IPS-NIHi7 (cell line): Measurements from ENCODE around the gene PPP1R26.

Source experiments
- DNase-seq: peaks from one replicate; pipeline ENCODE4 v3.0.0; 2012; ENCODE audit warnings: mixed read lengths; ENCODE audit errors: extremely low spot score

The PPP1R26 gene

DNA sequence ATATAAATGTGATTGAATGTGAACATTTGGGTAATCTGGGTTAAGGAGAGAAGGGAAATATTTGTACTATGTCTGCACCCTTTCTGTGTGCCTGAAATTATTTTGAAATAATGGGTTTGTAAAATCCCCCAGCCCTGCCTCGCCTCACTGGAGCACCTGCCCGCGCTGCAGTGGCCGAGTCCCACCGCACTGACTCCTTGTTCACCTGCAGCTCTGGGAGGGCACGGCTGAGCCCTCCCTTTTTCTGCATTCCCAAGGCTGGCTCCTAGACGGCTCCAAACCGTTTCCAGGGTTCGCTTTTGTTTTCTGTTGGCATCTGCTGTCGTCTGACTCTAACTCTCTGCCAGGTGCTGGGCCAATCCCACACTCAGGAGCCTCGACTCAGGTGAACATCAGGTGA, 17.6 kb upstream of the PPP1R26 start:
- no peak for DNase-seq

DNA sequence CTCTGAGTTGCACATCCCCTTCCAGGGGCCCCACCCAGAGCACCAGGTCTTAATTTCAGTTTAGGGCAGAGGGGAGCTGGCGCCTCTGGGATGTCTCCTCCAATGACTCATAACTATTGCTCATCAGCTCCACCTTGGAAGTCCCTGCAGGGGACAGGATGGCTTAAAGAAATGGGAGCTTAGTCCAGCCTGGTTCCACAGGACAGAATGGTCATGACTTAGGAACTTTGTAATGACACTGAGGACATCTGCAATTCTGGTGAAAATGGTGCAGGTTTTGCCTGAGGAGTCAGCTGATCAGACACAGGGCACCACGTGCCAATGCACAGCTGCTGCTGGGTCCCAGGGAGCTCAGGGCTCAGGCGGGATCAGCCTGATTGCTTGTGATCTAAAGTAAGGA, 16.4 kb upstream of the PPP1R26 start:
- DNase-seq = peak; percentile 40

DNA sequence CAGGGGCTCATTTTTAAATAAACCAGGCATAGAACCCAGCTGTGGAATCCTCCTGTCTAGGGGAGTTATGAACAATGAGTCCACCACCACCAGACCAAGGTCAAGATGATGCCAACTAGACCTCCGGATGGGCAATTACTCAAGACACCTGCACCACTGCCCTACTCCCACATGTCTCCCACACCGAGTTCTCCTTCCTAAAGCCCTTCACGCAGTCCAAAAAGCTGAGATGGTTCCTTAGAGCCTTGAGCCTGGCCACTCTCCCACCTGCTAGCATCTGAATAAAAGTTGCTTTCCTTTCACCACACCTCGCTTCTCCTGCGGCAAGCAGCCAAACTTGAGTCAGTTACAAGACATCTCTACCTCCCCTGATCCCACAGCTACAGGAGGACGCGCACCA, 15.4 kb upstream of the PPP1R26 start:
- no peak for DNase-seq

DNA sequence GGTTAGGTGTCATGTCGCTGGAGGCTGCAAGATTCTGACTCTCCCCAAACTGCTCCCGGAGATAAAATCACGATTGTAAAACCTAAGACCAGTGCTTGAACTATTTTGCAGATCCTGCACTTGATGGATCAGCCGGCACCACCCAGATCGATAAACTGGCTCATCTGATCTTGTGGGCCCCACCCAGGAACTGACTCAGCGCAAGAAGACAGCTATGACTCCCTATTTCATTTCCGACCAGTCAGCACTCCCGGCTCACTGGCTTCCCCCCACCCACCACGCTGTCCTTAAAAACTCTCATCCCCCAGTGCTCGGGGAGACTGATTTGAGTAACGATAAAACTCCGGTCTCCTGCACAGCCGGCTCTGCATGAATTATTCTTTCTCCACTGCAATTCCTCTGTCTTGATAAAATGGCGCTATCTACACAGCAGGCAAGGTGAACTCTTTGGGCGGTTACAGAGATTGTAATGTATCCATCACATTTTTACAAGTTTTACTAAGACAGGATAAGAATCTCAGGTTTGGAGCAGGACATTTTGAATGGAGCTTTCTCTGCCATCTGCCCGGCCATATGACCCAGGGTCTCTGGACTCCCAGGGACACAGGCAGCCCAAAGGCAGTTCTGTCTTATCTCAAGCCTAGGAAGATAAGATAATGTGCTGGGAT, 10.6 kb upstream of the PPP1R26 start:
- no peak for DNase-seq

DNA sequence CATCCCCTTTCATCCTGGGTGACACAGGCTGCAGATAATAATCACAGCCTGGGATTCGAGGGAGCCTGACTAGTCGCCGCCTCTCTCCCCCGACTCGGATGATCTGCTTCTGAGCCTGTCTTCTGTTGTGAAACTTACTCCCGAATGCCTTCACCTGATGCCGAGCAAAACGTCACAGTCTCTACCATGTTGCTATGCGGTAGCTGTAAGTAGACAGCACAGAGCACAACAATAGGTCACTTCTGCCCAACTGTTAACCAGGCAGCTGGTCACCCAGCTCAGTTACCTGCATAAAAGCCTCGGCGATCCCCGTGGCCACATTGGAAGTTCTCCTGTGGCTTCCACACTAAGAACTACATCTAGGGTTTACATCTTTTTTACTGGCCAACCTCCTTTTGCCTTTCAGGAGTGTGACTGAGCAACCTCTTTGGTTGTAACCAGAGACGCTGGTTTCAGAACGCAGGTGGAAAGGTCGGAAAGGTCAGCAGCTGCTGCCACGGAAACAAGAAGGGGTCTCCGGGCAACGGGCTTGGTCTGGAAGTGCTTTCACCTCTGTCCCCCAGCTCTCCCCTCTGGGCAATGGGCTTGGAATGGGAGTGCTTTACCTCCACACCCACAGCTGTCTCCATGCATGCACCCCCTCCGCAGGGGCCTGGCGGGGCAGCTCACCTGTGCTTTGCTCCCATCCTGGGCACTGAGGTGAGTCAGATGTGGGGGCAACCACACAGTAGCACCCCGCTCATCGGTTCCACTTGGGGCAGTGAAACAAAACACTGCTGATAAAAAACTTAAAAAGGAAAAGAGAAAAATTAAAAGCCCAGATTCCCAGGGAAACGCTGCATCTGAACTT, 7.6 kb upstream of the PPP1R26 start:
- DNase-seq = no peak

DNA sequence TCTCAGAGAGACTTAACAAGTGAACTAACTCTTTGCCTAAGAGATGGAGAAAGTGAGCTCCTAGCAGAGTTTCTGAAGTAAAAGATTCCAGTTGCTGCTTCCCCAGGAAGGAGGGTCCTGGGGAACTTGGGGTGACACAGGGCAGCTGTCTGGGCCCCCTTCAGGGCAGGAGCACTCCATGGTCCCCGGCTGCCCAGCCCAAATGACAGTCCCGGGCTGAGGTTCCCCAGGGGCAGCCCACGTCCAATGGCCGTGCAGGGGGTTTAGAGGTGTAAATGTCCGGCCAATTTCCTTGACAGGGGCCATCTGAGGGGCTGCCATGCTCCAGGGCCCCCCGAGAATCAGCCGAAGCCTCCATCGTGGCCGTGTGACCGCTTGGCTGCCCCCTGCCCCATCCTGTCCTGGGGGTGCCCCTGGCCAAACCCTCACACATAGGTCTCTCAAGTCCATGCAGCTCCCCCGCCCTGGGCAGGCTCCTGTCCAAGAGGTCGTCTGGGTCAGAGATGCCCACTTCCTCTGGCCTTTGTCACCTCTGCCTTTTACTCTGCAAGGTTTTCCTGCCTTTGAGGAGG, 5.5 kb upstream of the PPP1R26 start:
- DNase-seq = no peak

DNA sequence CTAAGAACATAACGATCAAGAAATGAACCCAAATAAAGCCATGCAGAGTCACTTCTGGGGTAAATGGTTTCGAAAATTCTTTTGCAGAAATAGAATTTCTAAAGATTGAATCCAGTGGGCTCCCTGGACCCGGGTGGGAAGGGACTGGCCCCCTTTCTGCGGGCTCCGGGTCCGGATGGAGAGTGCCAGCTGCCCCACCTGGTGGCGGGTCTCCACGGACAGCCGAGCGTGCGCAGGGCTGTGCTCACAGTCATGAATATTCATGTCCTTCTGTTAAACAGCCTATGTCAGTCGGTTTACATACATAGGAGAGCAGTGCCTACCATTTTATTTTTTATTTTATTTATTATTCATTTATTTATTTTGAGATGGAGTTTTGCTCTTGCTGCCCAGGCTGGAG, 4.7 kb upstream of the PPP1R26 start:
- DNase-seq = peak; percentile 80

DNA sequence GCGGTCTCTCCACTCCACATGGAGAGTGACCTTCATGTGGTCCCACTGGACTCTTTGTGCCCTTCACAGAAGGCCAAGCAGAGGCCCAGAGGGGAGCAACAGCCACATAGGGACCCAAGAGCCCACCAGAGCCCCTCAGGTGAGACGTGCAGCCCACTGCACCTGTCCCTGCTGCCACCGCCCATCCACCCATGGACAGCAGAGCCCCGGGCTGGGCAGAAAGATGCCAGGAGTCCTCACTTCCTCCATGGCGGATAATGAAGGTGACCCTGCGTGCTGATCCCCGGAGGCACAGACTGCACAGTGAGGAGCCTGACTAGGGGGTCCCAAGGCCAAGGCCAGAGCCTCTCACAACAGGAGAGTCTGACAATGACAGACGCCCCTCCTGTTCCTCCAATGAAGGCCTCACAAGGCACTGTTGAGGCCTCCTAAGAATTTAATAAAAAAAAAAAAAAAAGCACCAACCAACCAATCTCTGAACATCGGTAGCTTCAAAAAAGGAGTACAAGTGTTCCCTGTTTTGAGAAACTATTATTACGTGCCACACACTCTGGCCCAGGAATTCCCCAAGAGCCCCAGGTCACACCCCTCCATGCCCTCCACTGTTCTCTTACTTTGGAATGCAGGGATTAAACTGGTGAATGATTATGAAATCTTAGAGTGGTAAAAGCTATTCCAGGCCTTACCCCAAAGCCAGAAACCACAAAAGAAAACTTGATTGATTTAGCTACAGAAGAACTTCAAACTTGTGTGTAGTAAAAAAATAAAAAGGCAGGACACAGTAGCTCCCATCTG, 2.8 kb upstream of the PPP1R26 start:
- DNase-seq = no peak

DNA sequence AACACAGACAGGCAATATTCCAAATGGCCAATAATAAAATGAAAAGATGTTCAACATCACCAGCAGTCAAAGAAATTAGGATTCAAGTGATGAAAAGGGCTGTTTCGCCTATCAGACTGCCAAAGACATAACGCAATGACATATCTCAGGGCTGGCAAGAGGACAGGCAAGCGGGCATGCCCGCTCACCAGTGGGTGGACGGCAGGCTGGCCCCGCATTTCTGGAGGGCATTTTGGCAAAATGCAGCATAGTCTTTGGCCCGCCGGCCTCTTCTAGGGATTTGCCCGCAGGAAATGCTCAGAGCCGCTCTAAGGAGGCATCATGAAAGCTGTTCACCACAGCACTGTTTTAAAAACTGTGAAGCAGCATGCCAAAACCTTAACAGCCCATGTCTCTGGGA, 1.4 kb upstream of the PPP1R26 start:
- no peak for DNase-seq

DNA sequence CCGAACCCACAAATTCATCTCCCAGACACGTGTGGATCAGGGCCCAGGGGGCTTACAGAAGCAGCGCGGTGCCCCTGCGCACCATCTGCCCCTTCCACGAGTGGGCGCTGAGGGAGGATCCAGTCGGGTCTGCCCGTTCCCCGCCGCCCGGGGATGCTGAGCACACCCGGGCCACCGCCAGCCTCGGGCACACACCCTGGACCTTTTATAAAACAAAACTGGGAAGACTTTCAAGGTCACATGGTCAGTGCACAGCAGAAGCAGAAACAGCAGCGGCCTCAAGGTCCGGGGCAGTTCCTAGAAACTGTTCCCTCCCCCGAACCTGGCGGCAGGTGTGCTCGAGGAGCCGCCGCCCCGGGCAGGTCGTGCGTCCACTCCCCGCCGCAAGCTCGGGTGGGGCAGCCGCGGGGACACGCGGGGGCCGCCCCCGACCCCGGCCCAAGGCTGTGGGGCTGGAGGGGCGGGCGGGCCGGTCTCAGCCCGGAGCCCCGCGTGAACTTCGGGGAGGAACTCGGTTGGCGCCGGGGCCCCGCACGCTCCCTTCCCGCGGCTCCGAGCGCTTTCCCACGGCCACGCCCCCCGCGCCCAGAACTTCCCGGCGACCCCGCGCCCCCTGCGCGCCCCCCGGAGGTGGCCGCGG, 633 bp upstream of the PPP1R26 start:
- DNase-seq = peak; percentile 41

DNA sequence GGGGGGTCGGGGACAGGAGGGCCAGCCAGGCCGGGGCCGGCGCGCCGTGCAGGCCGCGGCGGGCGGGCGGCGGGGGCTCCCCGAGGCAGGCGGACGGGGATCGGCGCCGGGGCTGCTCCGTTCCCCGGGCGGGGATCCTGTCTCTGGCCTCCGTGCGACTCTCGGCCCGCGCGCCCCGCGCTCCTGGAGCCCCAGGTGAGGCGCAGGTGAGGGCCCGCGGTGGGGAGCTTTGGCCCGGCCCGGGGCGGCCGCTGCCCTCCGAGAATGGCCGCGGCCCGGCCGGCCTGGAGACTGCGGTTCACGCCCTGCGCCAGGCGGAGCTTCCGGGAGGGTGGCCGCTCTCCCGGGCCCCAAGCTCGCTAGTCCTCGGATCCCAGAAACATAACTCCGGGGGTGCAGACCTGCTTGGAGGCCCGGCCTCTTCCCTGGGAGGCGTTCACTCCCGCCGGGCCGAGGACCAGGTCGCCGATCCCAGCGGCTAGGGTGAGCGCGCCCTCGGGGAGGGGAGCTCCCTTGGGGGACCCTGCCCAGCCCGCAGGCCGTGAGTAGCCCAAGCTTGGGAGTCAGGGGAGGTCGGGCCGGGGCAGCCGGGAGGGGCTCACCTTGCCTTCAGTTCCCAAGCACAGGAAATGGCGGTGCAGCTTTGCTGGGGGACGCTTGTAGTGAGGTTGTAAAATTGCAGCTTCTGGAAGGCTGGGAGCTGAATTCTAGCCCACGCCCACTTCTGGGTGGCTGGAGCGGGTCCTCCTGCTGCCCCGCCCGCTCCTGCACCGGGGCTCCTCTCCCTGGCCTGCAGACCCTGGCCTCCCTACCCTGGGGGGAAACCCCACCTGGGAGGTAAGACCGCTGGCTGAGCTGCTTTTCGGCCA, 723 bp downstream of the PPP1R26 start:
- DNase-seq = peak; percentile 62

DNA sequence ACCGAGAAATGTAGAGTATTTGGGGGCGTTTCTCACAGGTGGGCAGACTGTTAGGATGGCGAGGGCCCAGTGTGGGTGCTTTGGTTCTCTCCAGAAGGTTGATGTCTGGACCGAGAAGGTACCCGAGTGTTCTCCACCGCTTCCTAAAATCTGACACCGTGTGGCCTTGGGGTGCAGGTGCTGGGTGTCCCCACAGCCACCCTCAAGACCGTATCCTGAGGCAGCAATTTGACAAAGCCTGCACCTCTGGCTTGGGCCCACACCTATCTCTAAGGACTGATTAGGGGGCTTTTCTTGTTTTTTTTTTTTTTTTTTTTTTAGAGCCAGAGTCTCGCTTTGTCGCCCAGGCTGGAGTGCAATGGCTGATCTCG, 1.3 kb downstream of the PPP1R26 start:
- no peak for DNase-seq

DNA sequence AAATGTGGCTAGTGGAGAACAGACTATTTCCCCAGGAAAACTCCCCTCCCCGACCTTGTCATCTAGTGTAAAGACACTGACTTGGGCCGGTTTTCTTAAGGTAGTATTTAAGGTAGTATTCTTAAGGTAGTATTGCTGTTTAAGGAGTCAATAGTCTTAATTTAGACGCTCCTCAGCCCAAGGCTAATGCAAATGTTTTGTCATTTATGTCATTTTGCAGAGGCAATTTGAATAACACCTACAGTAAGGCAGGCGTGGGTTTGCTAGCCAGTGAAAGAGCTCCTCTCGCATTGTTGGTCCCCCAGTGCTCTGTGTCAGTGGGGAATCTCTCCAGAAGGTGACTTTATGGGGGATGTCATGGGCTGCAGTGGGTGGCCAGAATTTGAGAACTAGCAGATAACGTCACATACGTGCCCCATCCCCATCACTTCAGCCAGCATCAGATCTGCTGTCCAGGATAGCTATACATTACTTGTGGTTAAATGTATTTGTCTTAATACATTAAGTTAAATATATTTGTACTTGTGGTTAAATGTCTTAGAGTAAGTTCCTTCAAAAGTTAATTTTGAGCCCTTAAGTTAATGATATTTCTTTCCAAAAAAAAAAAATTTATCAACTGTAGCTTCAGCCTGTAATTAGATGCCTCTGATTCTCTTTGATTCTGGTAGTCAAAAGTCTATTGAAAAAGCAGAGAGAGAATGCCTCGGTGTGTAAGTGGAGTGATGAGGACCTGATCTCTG, 2.6 kb downstream of the PPP1R26 start:
- no peak for DNase-seq

DNA sequence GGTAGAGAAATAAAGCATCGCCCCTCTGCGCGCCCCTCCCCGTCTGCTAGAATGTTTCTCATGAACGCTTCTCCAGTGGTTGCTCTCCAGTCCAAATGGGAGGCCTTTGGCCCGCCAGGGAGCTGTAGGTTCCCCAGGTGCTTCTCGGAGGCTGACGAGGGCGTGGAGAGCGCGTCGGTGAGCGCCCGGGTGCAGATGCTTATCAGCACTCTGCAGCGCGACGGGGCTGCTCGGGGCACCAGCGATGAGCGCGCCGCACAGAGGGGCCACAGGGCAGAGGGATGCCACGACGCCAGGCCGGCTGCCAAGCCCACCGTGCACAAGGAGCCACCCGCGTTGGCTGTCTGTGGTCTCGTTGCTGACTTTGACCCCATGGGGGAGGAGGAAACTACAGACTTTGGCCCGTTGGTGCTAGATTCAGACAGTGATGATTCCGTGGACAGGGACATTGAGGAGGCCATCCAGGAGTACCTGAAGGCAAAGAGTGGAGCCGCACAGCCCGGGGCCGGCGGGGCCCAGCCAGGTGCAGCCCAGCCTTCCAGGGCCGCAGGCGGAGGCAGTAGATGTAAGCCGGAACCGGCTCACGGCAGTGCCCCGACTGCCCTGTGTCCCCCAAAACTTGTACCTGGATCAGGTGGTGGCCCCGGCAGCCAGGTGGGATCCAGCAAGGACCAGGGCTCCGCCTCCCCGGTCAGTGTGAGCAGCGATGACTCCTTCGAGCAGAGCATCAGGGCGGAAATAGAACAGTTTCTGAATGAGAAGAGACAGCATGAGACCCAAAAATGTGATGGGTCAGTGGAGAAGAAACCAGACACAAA, 5.1 kb downstream of the PPP1R26 start:
- no peak for DNase-seq

DNA sequence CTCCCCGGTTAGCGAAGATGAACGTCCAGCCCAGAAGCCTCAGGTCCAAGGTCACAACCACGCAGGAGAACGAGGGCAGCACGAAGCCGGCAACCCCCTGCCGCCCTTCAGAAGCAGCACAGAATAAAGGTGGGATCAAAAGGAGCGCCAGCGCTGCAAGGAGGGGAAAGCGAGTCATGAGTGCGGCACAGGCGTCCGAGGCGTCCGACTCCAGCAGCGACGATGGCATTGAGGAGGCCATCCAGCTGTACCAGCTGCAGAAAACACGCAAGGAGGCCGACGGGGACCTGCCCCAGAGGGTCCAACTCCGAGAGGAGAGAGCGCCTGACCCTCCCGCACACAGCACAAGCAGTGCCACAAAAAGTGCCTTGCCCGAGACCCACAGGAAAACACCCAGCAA, 5.8 kb downstream of the PPP1R26 start:
- DNase-seq = no peak

DNA sequence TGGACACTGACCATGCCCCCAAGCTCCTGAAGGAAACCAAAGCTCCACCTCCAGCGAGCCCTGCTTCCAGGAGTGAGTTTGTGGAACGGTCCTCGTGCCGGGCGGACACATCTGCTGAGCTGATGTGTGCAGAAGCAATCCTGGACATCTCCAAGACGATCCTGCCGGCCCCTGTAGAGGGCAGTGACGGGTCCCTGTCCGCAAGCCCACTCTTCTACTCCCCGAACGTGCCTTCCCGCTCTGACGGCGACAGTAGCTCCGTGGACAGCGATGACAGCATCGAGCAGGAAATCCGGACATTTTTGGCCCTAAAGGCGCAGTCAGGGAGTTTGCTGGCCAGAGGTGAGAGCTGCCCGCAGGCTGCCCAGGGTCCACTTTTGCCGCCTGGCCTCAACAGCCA, 6.2 kb downstream of the PPP1R26 start:
- DNase-seq = no peak

DNA sequence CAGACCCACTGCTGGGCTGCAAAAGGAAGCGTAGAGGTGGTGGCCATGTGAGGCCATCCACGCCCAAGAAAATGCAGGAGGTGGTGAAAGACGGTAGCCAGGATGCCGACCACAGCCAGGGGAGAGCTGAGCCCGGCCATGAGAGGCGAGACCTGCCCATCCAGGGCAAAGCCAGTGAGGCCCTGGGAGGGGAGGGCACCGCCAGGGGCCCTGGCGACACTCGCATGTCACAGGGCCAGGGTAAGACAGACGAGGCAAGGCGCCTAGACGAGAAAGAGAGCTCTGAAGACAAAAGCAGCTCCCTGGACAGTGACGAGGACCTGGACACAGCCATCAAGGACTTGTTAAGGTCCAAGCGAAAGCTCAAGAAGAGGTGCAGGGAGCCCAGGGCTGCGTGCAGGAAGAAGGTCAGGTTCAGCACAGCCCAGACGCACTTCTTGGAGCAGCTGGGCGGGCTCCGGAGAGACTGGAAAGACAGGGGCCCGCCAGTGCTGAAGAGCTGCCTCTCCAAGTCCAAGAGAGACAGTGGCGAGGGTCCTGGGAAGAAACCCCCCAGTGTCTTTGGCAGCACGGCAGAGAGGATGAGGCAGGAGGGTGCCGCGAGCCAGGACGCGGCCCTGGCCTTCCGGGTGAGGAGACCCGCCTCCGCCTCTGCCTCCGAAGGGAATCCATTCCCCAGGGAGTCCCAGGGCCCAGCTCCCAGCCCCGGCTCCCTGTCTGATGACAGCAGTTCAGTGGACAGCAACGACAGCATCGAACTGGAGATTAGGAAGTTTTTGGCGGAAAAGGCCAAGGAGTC, 6.9 kb downstream of the PPP1R26 start:
- DNase-seq = no peak

DNA sequence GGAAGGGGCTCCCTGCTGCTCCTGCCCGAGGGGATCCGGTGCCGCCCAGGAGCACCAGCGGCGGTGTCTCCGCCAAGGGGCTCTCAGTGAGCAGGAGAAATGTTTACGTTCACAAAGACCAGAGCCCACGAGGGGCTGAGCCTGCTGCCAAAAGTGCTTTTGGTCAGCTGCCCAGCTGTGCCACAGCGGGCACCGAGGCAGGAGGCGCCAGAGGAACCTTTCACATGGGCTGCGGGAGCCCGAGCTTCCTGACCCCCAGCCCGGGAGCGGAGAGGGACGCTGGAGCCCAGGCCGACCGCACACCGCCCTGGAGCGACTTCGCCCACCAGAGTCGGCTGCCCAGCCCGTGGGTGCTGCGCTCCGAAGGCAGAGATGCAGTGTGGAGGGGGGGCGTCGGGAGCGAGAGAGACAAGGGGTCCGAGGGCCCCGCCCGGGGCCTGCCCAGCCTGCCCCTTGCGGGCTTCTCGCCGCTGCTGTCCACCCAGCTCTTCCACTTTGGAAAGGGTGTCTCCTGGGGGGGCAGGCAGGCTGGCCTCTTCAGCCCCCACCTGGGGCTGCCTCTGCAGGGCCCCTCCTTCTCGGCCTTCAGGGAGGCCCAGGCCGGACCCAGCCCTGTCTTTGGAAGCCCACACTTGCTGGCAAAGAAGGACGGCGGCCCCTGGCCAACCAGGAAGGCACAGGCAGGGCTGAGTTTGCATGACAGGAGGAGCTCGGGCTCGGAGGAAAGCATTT, 7.9 kb downstream of the PPP1R26 start:
- no peak for DNase-seq
